ENCODE measurements around the gene NEGR1. TPM values are rescaled to one million over a fixed set of nuclear protein-coding genes. Genes with fewer than 3 reads are reported as not detected.

The NEGR1 gene
- total RNA-seq, 1 experiment from 2014 or later, result 0.05 TPM

DNA sequence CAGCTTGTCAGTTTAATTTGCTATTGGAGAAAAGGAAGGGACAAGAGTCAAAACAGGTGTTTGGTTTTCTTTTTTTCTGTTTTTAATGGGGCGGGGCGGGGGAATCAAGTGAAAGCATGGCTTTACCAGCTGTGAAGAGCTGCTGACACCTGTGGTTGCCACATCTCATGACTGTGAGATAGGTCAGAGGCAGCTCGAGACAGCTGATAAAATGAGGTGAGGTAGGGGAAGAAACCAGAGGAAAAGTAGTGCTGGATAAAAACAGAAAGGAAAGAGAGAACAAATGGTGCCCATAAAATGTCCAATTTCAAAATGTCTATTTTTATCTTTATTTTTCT, 272.3 kb downstream of the NEGR1 start (continued):
- no peak for TF ChIP-seq REST (IDR thresholded peaks at IDR 0.05; ENCODE audit: low read depth)

GRCh38 chr1:72009173-72010093, 272.9 kb downstream of the NEGR1 start:
- no TSS peak for BruUV-seq (replicated peaks)
- H3K9ac ChIP-seq (ENCODE audit: low read length), result no peak overlapping the region
- H3K79me2 ChIP-seq (ENCODE audit: insufficient read depth, low read length), result no peaks in the 10 kb centered on the region
- DNase-seq (ENCODE audit: low read depth, low spot score), result no peak
- H3K36me3 ChIP-seq (ENCODE audit: control insufficient read depth in 1 of 2, insufficient read depth in 2 of 2, low read length in 2 of 2), result no peaks in the 10 kb centered on the region
- TF ChIP-seq ZBTB33 (IDR thresholded peaks at IDR 0.05; ENCODE audit: extremely low read depth, insufficient replicate concordance, low read length) (no peak), SIN3A (IDR thresholded peaks at IDR 0.05; ENCODE audit: low read depth) (no peak), MAX (IDR thresholded peaks at IDR 0.05) (no peak), ELF1 (IDR thresholded peaks at IDR 0.05; ENCODE audit: borderline replicate concordance, low read depth) (no peak), YY1 (IDR thresholded peaks at IDR 0.05; ENCODE audit: extremely low read depth, insufficient replicate concordance, low read depth, low read length) (no peak), POLR2A (IDR thresholded peaks at IDR 0.05; ENCODE audit: borderline replicate concordance, extremely low read depth, insufficient read depth, insufficient read length) (no peak), EZH2phosphoT487 (IDR thresholded peaks at IDR 0.05; ENCODE audit: borderline replicate concordance) (no peak), EZH2 (IDR thresholded peaks at IDR 0.05) (no peak), SP1 (IDR thresholded peaks at IDR 0.05; ENCODE audit: low read depth) (no peak), ZNF274 (IDR thresholded peaks at IDR 0.05; ENCODE audit: low read depth, low read length) (no peak), CBX3 (IDR thresholded peaks at IDR 0.05; ENCODE audit: low read depth) (no peak), TCF7L2 (IDR thresholded peaks at IDR 0.05; ENCODE audit: borderline replicate concordance, extremely low read depth, insufficient read depth, insufficient read length) (no peak), POLR2AphosphoS5 (IDR thresholded peaks at IDR 0.05; ENCODE audit: low read depth, low read length) (no peak), JUND (IDR thresholded peaks at IDR 0.05) (no peak)
- TF ChIP-seq, protein P1, sequence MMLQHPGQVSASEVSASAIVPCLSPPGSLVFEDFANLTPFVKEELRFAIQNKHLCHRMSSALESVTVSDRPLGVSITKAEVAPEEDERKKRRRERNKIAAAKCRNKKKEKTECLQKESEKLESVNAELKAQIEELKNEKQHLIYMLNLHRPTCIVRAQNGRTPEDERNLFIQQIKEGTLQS (IDR thresholded peaks at IDR 0.05), result no peak
- no peak overlapping the region for H3K27ac ChIP-seq (ENCODE audit: low read depth, low read length)
- no peak overlapping the region for H2AFZ ChIP-seq (ENCODE audit: low read depth, low read length, poor library complexity, severe bottlenecking)
- peaks cover 2 to 3% of the 10 kb centered on the region in 2 experiments; a peak in 1 of 4 replicates for H3K9me3 ChIP-seq (ENCODE audit: control insufficient read depth in 1 of 2, insufficient read depth in 1 of 2, low read depth in 1 of 2, low read length in 2 of 2)
- H4K20me1 ChIP-seq (ENCODE audit: insufficient read depth), result no peaks in the 10 kb centered on the region
- no peaks in the 10 kb centered on the region for H3K9me2 ChIP-seq (ENCODE audit: insufficient read depth)
- no peak for ATAC-seq
- H3K4me2 ChIP-seq (ENCODE audit: low read length), result no peak overlapping the region
- ChIA-PET RAD21 (ENCODE audit: low non-redundant PET in 1 of 2, low total read pairs in 2 of 2, uncharacterized antibody in 2 of 2, unreplicated experiment in 2 of 2) (no interaction called here), CTCF (no interaction called here), POLR2A (no interaction called here)
- no peaks in the 10 kb centered on the region for H3K4me1 ChIP-seq (ENCODE audit: control insufficient read depth in 1 of 2, insufficient read depth in 2 of 2, low read length in 2 of 2)
- intact Hi-C loops (cut with micrococcal nuclease), result no loop called here
- H3K27me3 ChIP-seq (ENCODE audit: insufficient read depth, low read length), result no peaks in the 10 kb centered on the region
- no peak overlapping the region for H3K4me3 ChIP-seq (replicated peaks in 1 of 2; ENCODE audit: low read depth in 1 of 2, low read length in 2 of 2)
